HepG2 (cell line): ENCODE data around the gene VPS26A. TPM values are rescaled to one million over a fixed set of nuclear protein-coding genes. Genes with fewer than 3 reads are reported as not detected.

Experiments
- ATAC-seq: fragments of 200-7000 bp; cut with Tn5 transposase; 3 replicates; pipeline ENCODE4 v1.9.1; 2020; ENCODE audit warnings: mild to moderate bottlenecking, moderate library complexity
- BruUV-seq: library from RNA; stranded (reverse); fragments of 400-500 nt; replicated peaks from 2 replicates; lab custom pipeline; 2021; lab: Mats Ljungman, UMichigan
- CTCF ChIA-PET: fragments of 300-600 bp; formaldehyde crosslinking; extraction: SDS; loops from one replicate; lab custom pipeline; 2021; ENCODE audit warnings: low total read pairs, inconsistent platforms, low intra/inter-chr PET ratio; lab: Yijun Ruan, JAX
- POLR2A ChIA-PET: fragments of 350-600 bp; sonication (Branson Sonifier 250); formaldehyde crosslinking; loops from one replicate; lab custom pipeline; 2020; ENCODE audit warnings: antibody characterized with exemption, inconsistent platforms; lab: Yijun Ruan, JAX
- DNase-seq: peaks from one replicate; pipeline ENCODE4 v3.0.0-alpha.2; 2015; ENCODE audit warnings: low spot score
- FAIRE-seq: peaks from 3 replicates; lab custom pipeline; 2011; peaks lifted over from hg19 to GRCh38; lab: Jason Lieb, UNC
- H2AFZ ChIP-seq: one replicate; pipeline ENCODE4 v1.6.1; 2011; ENCODE audit warnings: low read length, inconsistent platforms
- H3K27ac ChIP-seq: fragments of 300-600 bp; 3 replicates; pipeline ENCODE4 v1.8.0; 2011; ENCODE audit warnings: mixed run types, mild to moderate bottlenecking, mixed read lengths, low read length, inconsistent platforms; ENCODE audit not compliant: insufficient read depth; ENCODE audit errors: extremely low read length
- H3K27me3 ChIP-seq, 2 experiments: fragments of 200-600 bp in 1 of 2; 2 replicates in 1 of 2; 3 replicates in 1 of 2; pipeline versions ENCODE4 v1.6.0 to v1.8.0; 2011; ENCODE audit warnings: low read length in 2 of 2, mild to moderate bottlenecking in 2 of 2, moderate library complexity in 2 of 2, inconsistent platforms in 1 of 2; ENCODE audit not compliant: insufficient read depth in 2 of 2, control insufficient read depth in 1 of 2
- H3K36me3 ChIP-seq, 2 experiments: fragments of 200-600 bp in 1 of 2; replicated peaks in 1 of 2; 2 replicates in 1 of 2; 3 replicates in 1 of 2; pipeline versions ENCODE4 v1.5.1 to v1.8.0; 2011; ENCODE audit warnings: low read length in 2 of 2, inconsistent platforms in 1 of 2; ENCODE audit not compliant: insufficient read depth in 2 of 2, control insufficient read depth in 1 of 2
- H3K4me1 ChIP-seq: 2 replicates; pipeline ENCODE4 v1.5.1; 2012; ENCODE audit warnings: low read length, inconsistent platforms; ENCODE audit not compliant: insufficient read depth
- H3K4me2 ChIP-seq: 2 replicates; pipeline ENCODE4 v1.6.0; 2011; ENCODE audit warnings: low read depth, low read length, inconsistent platforms
- H3K4me3 ChIP-seq, 3 experiments: fragments of 200-600 bp in 1 of 3; sonication (generic), shearing (Covaris generic) in 1 of 3; replicated peaks in 1 of 3; 2 replicates each; pipeline ENCODE4 v1.5.1; 2011 to 2016; ENCODE audit warnings: low read length in 3 of 3, inconsistent platforms in 2 of 3, low read depth in 2 of 3, mild to moderate bottlenecking in 2 of 3, control low read depth in 1 of 3, mixed read lengths in 1 of 3; ENCODE audit not compliant: insufficient read depth in 1 of 3
- H3K79me2 ChIP-seq: one replicate; pipeline ENCODE4 v1.6.1; 2011; ENCODE audit warnings: low read length, inconsistent platforms; ENCODE audit not compliant: insufficient read depth
- H3K9ac ChIP-seq: 2 replicates; pipeline ENCODE4 v1.6.0; 2011; ENCODE audit warnings: mild to moderate bottlenecking, low read depth, low read length, inconsistent platforms; ENCODE audit not compliant: insufficient read depth
- H3K9me3 ChIP-seq: 2 replicates; pipeline ENCODE4 v1.5.1; 2012; ENCODE audit warnings: mild to moderate bottlenecking, low read length
- H4K20me1 ChIP-seq: 2 replicates; pipeline ENCODE4 v1.6.0; 2011; ENCODE audit warnings: inconsistent platforms, mild to moderate bottlenecking, low read length, moderate library complexity; ENCODE audit not compliant: insufficient read depth
- HDAC1 ChIP-seq: sonication (generic); formaldehyde crosslinking; IDR thresholded peaks from 2 replicates; pipeline ENCODE4 v1.5.1; 2020; ENCODE audit warnings: mild to moderate bottlenecking, missing genetic modification reagents
- IRF2 ChIP-seq: IDR thresholded peaks from 2 replicates; pipeline ENCODE4 v1.6.1; 2018; ENCODE audit warnings: missing genetic modification reagents, missing compliant biosample characterization
- MEIS2 ChIP-seq: sonication (generic); formaldehyde crosslinking; IDR thresholded peaks from 2 replicates; pipeline ENCODE4 v1.9.0; 2021; ENCODE audit warnings: mild to moderate bottlenecking, missing genetic modification reagents
- MLLT10 ChIP-seq: sonication (generic); formaldehyde crosslinking; IDR thresholded peaks from 2 replicates; pipeline ENCODE4 v1.4.0; 2020; ENCODE audit warnings: missing genetic modification reagents
- PHF5A ChIP-seq: IDR thresholded peaks from one replicate; pipeline ENCODE4 v1.6.1; 2018; ENCODE audit warnings: low read depth, missing genetic modification reagents; ENCODE audit not compliant: unreplicated experiment
- RXRB ChIP-seq: IDR thresholded peaks from 2 replicates; pipeline ENCODE4 v1.6.1; 2016; ENCODE audit warnings: borderline replicate concordance, missing genetic modification reagents, missing compliant biosample characterization
- STAT6 ChIP-seq: sonication (generic); formaldehyde crosslinking; IDR thresholded peaks from 2 replicates; pipeline ENCODE4 v1.4.0; 2020; ENCODE audit warnings: missing genetic modification reagents, mild to moderate bottlenecking, borderline replicate concordance
- ZNF232 ChIP-seq: sonication (generic); formaldehyde crosslinking; IDR thresholded peaks from 2 replicates; pipeline ENCODE4 v1.4.0; 2020; ENCODE audit warnings: missing genetic modification reagents, borderline replicate concordance
- ZNF329 ChIP-seq: sonication (generic); formaldehyde crosslinking; IDR thresholded peaks from 2 replicates; pipeline ENCODE4 v1.9.0; 2021; ENCODE audit warnings: low read depth, mild to moderate bottlenecking, missing genetic modification reagents
- ZNF784 ChIP-seq: sonication (generic); formaldehyde crosslinking; IDR thresholded peaks from 2 replicates; pipeline ENCODE4 v1.5.1; 2020; ENCODE audit warnings: missing genetic modification reagents, mild to moderate bottlenecking, borderline replicate concordance
- ZSCAN29 ChIP-seq: sonication (generic); formaldehyde crosslinking; conservative IDR thresholded peaks from 2 replicates; pipeline ENCODE4 v1.4.0; 2020; ENCODE audit warnings: mild to moderate bottlenecking, missing genetic modification reagents
- WGBS: methylation state at CpG from one replicate; pipeline ENCODE4 v1.1.6; 2017; ENCODE audit warnings: low lambda C conversion rate; 5-methylcytosine and 5-hydroxymethylcytosine counted together
- in situ Hi-C: cut with HindIII; loops from 2 replicates; pipeline ENCODE4 v1.10.0; 2017; ENCODE audit warnings: low pct_unique_long_range_greater_than_20kb; ENCODE audit not compliant: extremely low pct_ligation_motif_present
- intact Hi-C: fragments of 100-400 bp; cut with micrococcal nuclease; formaldehyde crosslinking; loops from one replicate; pipeline ENCODE4 v1.10.0; 2022; ENCODE audit not compliant: unreplicated experiment
- polyA plus RNA-seq, 8 experiments: library from polyadenylated mRNA; depleted of rRNA in 3 of 8; stranded (reverse) in 7 of 8; unstranded in 1 of 8; fragments of >200 nt; fragmentation: Illumina TruSeq in 4 of 8; extraction: Trizol in 4 of 8; gene quantifications; 2 replicates each; pipeline versions ENCODE4 v1.2.1 to v1.2.3, GENCODE V29; 2011 to 2016; ENCODE audit warnings: low read depth in 4 of 8, missing spikeins in 1 of 8, mixed read lengths in 1 of 8; ENCODE audit not compliant: insufficient read depth in 1 of 8
- total RNA-seq, 5 experiments: library from RNA; depleted of rRNA; stranded (reverse); fragments of >200 nt; fragmentation: Illumina TruSeq; extraction: Trizol; gene quantifications; 2 replicates each; pipeline ENCODE4 v1.2.3, GENCODE V29; 2016; ENCODE audit warnings: low read depth in 1 of 5

VPS26A gene
- total and polyA plus RNA-seq, 2 of the 13 experiments (the other 11 are each of a cell fraction or from before 2014, with no cell fraction given) = 12.9 to 32.6 TPM

GRCh38 chr10:69089638-69090599 lies 34.1 kb upstream of the VPS26A start:
- in situ Hi-C loops = loop anchor here (5.0 kb wide), 1 partner anchor 83 kb away; no protein-coding TSS in a partner anchor
- no peak for TF ChIP-seq ZSCAN29 (CRISPR knock-in tag)
- no peak for TF ChIP-seq HDAC1 (CRISPR knock-in tag)
- TF ChIP-seq MLLT10 (CRISPR knock-in tag) = no peak
- no peak for TF ChIP-seq ZNF329 (CRISPR knock-in tag)
- no peak for TF ChIP-seq RXRB (CRISPR knock-in tag)
- no peak for TF ChIP-seq MEIS2 (CRISPR knock-in tag)
- TF ChIP-seq IRF2 (CRISPR knock-in tag) = no peak
- TF ChIP-seq ZNF784 (CRISPR knock-in tag) = no peak
- no peak for TF ChIP-seq ZNF232 (CRISPR knock-in tag)
- TF ChIP-seq PHF5A (CRISPR knock-in tag) = no peak
- no peak for TF ChIP-seq STAT6 (CRISPR knock-in tag)
- no peak overlapping the region for H2AFZ ChIP-seq
- H3K9ac ChIP-seq = no peak overlapping the region
- H3K36me3 ChIP-seq = no peaks in the 10 kb centered on the region
- BruUV-seq = no TSS peak
- FAIRE-seq (no peak), DNase-seq (no peak), ATAC-seq (no peak)
- no peak overlapping the region for H3K4me2 ChIP-seq
- H3K9me3 ChIP-seq = no peaks in the 10 kb centered on the region
- 50% methylated on average over 16 of the region's 16 CpGs for WGBS
- H3K4me3 ChIP-seq = no peak overlapping the region
- CTCF ChIA-PET = no interaction called here
- peaks cover 14% of the 10 kb centered on the region; the same call in 1 of the 2 replicates for H3K4me1 ChIP-seq
- intact Hi-C loops = loop anchor here (5.0 kb wide), 1 partner anchor 133 kb away; the partner anchor contains the start of gene DDX21
- no peaks in the 10 kb centered on the region for H4K20me1 ChIP-seq
- H3K27ac ChIP-seq = no peak overlapping the region
- H3K79me2 ChIP-seq = no peaks in the 10 kb centered on the region
- POLR2A ChIA-PET = no interaction called here
- peaks cover 3 to 4% of the 10 kb centered on the region in 2 experiments; a peak in 3 of 5 replicates for H3K27me3 ChIP-seq
